Measurements from ENCODE around the gene PRELID2. TPM values are rescaled to one million over a fixed set of nuclear protein-coding genes. Genes with fewer than 3 reads are reported as not detected.

The PRELID2 gene
- total and polyA plus RNA-seq, 2 experiments from 2014 or later, result 15.6 to 24.7 TPM

- TF ChIP-seq EZH2 (IDR thresholded peaks at IDR 0.05; ENCODE audit: borderline replicate concordance) (no peak), CTCF (IDR thresholded peaks at IDR 0.05; ENCODE audit: poor library complexity) (peak; percentile 40)
- Histone ChIP-seq H3K27me3 (no peaks in the 10 kb centered on the region), H3K79me2 (no peaks in the 10 kb centered on the region), H2AFZ (no peak overlapping the region), H3K9me2 (replicated peaks; ENCODE audit: insufficient read depth) (no peaks in the 10 kb centered on the region), H3K4me1 (ENCODE audit: insufficient read depth) (no peaks in the 10 kb centered on the region), H3K36me3 (replicated peaks; ENCODE audit: insufficient read depth, low read depth) (no peaks in the 10 kb centered on the region), H3K9me3 (ENCODE audit: low read depth) (no peaks in the 10 kb centered on the region), H4K20me1 (ENCODE audit: insufficient read depth, poor library complexity, severe bottlenecking) (no peaks in the 10 kb centered on the region), H3K4me2 (no peak overlapping the region), H3K27ac (no peak overlapping the region), H3K4me3 (no peak overlapping the region)
- 81% methylated on average over 3 of the region's 3 CpGs for WGBS (ENCODE audit: low lambda C conversion rate, missing lambda C conversion rate)
- DNase-seq (ENCODE audit: low spot score), result peak; percentile 41
Measured at GRCh38 chr5:145811834-145812625, 23.1 kb downstream of the PRELID2 start.

- Histone ChIP-seq H3K9me2 (replicated peaks; ENCODE audit: insufficient read depth) (no peaks in the 10 kb centered on the region), H3K4me3 (no peak overlapping the region), H3K27me3 (no peaks in the 10 kb centered on the region), H3K4me2 (no peak overlapping the region), H3K9me3 (ENCODE audit: low read depth) (no peaks in the 10 kb centered on the region), H4K20me1 (ENCODE audit: insufficient read depth, poor library complexity, severe bottlenecking) (no peaks in the 10 kb centered on the region), H3K36me3 (replicated peaks; ENCODE audit: insufficient read depth, low read depth) (no peaks in the 10 kb centered on the region), H2AFZ (no peak overlapping the region), H3K4me1 (ENCODE audit: insufficient read depth) (no peaks in the 10 kb centered on the region), H3K27ac (no peak overlapping the region), H3K79me2 (no peaks in the 10 kb centered on the region)
- TF ChIP-seq EZH2 (IDR thresholded peaks at IDR 0.05; ENCODE audit: borderline replicate concordance) (no peak), CTCF (IDR thresholded peaks at IDR 0.05; ENCODE audit: poor library complexity) (no peak), EZH2phosphoT487 (IDR thresholded peaks at IDR 0.05; ENCODE audit: low read depth, severe bottlenecking, unreplicated experiment) (no peak)
- WGBS (ENCODE audit: low lambda C conversion rate, missing lambda C conversion rate), result 87% methylated on average over 5 of the region's 5 CpGs
- DNase-seq (ENCODE audit: low spot score), result no peak
Measured at GRCh38 chr5:145806923-145807322, 28.2 kb downstream of the PRELID2 start.

GRCh38 chr5:145805819-145806218, 29.3 kb downstream of the PRELID2 start:
- H3K9me2 ChIP-seq (replicated peaks; ENCODE audit: insufficient read depth), result no peaks in the 10 kb centered on the region
- no peaks in the 10 kb centered on the region for H4K20me1 ChIP-seq (ENCODE audit: insufficient read depth, poor library complexity, severe bottlenecking)
- no peaks in the 10 kb centered on the region for H3K36me3 ChIP-seq (replicated peaks; ENCODE audit: insufficient read depth, low read depth)
- H3K27ac ChIP-seq, result no peak overlapping the region
- H3K79me2 ChIP-seq, result no peaks in the 10 kb centered on the region
- no peaks in the 10 kb centered on the region for H3K27me3 ChIP-seq
- 94% methylated on average over 4 of the region's 4 CpGs for WGBS (ENCODE audit: low lambda C conversion rate, missing lambda C conversion rate)
- H3K4me2 ChIP-seq, result no peak overlapping the region
- no peak overlapping the region for H2AFZ ChIP-seq
- no peak for TF ChIP-seq CTCF (IDR thresholded peaks at IDR 0.05; ENCODE audit: poor library complexity)
- TF ChIP-seq EZH2 (IDR thresholded peaks at IDR 0.05; ENCODE audit: borderline replicate concordance), result no peak
- TF ChIP-seq EZH2phosphoT487 (IDR thresholded peaks at IDR 0.05; ENCODE audit: low read depth, severe bottlenecking, unreplicated experiment), result no peak
- H3K9me3 ChIP-seq (ENCODE audit: low read depth), result no peaks in the 10 kb centered on the region
- H3K4me3 ChIP-seq, result no peak overlapping the region
- H3K4me1 ChIP-seq (ENCODE audit: insufficient read depth), result no peaks in the 10 kb centered on the region
- no peak for DNase-seq (ENCODE audit: low spot score)

Data from hepatocyte (in vitro differentiated cells).